Measurements from ENCODE around the gene RPTOR.

RPTOR gene

GRCh38 chr17:80955671-80956280, 411.1 kb downstream of the RPTOR start:
- no peaks in the 10 kb centered on the region for H3K27me3 ChIP-seq (ENCODE audit: insufficient read depth, poor library complexity, severe bottlenecking)
- no peak overlapping the region for H3K4me3 ChIP-seq (replicated peaks; ENCODE audit: insufficient read depth, low read length)
- H3K27ac ChIP-seq (replicated peaks), result no peak overlapping the region
- no peak for DNase-seq (ENCODE audit: low read depth in 1 of 2, low spot score in 1 of 2)
- no peak for TF ChIP-seq REST (IDR thresholded peaks at IDR 0.05; ENCODE audit: insufficient replicate concordance, low read depth)
- TF ChIP-seq CTCF (IDR thresholded peaks at IDR 0.05; ENCODE audit: insufficient read depth, low read length), result no peak
- no peak for TF ChIP-seq POLR2AphosphoS5 (IDR thresholded peaks at IDR 0.05; ENCODE audit: low read depth)
- no peak for TF ChIP-seq GABPA (IDR thresholded peaks at IDR 0.05; ENCODE audit: low read depth)
- no peak for TF ChIP-seq SPI1 (IDR thresholded peaks at IDR 0.05; ENCODE audit: borderline replicate concordance, low read depth)

- DNase-seq (ENCODE audit: low read depth in 1 of 2, low spot score in 1 of 2), result no peak
These were observed 411.9 kb downstream of the RPTOR start for GRCh38 chr17:80956321-80957190.

More at GRCh38 chr17:80956321-80957190, 411.9 kb downstream of the RPTOR start:
- H3K4me3 ChIP-seq (replicated peaks; ENCODE audit: insufficient read depth, low read length), result no peak overlapping the region
- no peaks in the 10 kb centered on the region for H3K27me3 ChIP-seq (ENCODE audit: insufficient read depth, poor library complexity, severe bottlenecking)
- H3K27ac ChIP-seq (replicated peaks), result no peak overlapping the region
- TF ChIP-seq POLR2AphosphoS5 (IDR thresholded peaks at IDR 0.05; ENCODE audit: low read depth) (no peak), REST (IDR thresholded peaks at IDR 0.05; ENCODE audit: insufficient replicate concordance, low read depth) (no peak), GABPA (IDR thresholded peaks at IDR 0.05; ENCODE audit: low read depth) (no peak), SPI1 (IDR thresholded peaks at IDR 0.05; ENCODE audit: borderline replicate concordance, low read depth) (no peak), CTCF (IDR thresholded peaks at IDR 0.05; ENCODE audit: insufficient read depth, low read length) (no peak)
